ENCODE results near the gene LSM7.

GRCh38 chr19:2375353-2376121, 47.2 kb upstream of the LSM7 start:
- TF ChIP-seq POLR2AphosphoS5 (IDR thresholded peaks at IDR 0.05; ENCODE audit: insufficient read depth in 1 of 2, low read depth in 1 of 2): no peak
- TF ChIP-seq, protein P1, sequence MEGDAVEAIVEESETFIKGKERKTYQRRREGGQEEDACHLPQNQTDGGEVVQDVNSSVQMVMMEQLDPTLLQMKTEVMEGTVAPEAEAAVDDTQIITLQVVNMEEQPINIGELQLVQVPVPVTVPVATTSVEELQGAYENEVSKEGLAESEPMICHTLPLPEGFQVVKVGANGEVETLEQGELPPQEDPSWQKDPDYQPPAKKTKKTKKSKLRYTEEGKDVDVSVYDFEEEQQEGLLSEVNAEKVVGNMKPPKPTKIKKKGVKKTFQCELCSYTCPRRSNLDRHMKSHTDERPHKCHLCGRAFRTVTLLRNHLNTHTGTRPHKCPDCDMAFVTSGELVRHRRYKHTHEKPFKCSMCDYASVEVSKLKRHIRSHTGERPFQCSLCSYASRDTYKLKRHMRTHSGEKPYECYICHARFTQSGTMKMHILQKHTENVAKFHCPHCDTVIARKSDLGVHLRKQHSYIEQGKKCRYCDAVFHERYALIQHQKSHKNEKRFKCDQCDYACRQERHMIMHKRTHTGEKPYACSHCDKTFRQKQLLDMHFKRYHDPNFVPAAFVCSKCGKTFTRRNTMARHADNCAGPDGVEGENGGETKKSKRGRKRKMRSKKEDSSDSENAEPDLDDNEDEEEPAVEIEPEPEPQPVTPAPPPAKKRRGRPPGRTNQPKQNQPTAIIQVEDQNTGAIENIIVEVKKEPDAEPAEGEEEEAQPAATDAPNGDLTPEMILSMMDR (IDR thresholded peaks at IDR 0.05): no peak
- no peak for TF ChIP-seq POLR2A (IDR thresholded peaks at IDR 0.05)
